NCI-H128 (cell line): Measurements from ENCODE around the gene CCND1.

ENCODE experiments used
- DNase-seq: peaks from one replicate; lab custom pipeline; 2025; ENCODE audit not compliant: unreplicated experiment; lab: John Stamatoyannopoulos, UW

The CCND1 gene

DNA sequence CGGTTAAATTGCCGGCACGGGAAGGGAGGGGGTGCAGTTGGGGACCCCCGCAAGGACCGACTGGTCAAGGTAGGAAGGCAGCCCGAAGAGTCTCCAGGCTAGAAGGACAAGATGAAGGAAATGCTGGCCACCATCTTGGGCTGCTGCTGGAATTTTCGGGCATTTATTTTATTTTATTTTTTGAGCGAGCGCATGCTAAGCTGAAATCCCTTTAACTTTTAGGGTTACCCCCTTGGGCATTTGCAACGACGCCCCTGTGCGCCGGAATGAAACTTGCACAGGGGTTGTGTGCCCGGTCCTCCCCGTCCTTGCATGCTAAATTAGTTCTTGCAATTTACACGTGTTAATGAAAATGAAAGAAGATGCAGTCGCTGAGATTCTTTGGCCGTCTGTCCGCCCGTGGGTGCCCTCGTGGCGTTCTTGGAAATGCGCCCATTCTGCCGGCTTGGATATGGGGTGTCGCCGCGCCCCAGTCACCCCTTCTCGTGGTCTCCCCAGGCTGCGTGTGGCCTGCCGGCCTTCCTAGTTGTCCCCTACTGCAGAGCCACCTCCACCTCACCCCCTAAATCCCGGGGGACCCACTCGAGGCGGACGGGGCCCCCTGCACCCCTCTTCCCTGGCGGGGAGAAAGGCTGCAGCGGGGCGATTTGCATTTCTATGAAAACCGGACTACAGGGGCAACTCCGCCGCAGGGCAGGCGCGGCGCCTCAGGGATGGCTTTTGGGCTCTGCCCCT lies 529 bp upstream of the CCND1 start:
- DNase-seq, result no peak

DNA sequence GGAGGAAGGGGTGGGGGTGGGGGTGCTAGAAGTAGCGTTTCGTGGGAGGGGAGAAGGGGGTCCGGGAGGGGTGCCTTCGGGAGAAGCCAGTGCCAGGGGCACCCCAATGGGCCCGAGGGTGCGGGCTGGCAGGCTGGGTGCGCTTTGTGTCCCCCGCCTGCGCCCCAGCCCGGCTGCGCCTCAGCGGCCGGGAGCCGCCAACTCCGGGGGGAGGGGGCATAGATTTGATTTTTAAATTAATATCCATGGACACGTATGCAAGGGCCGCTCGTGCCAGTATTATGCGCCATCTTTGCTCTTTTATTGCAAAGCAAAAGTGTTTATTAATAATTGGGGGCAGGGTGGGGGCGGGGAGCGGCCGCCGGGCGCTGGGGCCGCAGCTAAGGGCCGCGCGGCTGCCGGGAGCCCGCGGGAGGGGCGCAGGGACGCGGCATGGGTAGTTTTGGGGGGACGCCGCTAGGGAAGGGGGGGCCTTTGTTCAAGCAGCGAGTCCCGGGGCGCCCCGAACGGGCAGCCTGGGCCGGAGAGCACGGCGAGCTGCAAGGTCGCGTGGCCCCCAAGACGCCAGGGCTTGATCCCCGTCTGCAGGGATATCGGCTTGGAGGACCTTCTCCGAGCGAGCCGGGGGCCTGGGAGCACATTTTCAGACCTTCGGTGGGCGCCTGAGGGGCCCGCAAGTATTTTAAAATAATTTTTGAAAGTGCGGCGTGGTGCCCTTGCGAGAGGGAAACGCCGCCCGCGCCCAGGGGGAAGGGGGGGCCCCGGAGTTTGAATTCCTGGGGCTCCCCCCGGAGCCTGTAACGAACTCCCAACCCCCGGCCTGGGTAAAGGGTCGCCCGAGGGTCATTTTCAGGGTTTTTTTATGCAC lies 959 bp downstream of the CCND1 start:
- DNase-seq, result no peak

DNA sequence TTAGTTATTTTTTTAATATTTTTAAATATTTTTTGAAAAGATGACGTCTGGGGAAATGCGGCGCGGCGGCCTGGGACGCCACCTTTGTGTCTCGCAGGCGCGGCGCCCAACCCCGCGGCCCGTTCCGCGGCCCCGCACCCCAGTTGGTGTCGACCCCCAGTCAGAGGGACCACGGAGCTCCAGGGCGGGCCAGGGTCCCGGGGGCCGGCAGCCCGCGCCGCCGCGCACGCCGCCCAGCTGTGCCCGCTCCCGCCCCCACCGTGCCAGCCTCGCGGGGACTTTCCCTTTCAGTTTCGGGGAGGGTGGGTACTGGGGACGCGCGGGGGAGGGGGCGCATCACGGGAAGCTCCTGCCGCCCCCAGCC lies 1.6 kb downstream of the CCND1 start:
- no peak for DNase-seq

DNA sequence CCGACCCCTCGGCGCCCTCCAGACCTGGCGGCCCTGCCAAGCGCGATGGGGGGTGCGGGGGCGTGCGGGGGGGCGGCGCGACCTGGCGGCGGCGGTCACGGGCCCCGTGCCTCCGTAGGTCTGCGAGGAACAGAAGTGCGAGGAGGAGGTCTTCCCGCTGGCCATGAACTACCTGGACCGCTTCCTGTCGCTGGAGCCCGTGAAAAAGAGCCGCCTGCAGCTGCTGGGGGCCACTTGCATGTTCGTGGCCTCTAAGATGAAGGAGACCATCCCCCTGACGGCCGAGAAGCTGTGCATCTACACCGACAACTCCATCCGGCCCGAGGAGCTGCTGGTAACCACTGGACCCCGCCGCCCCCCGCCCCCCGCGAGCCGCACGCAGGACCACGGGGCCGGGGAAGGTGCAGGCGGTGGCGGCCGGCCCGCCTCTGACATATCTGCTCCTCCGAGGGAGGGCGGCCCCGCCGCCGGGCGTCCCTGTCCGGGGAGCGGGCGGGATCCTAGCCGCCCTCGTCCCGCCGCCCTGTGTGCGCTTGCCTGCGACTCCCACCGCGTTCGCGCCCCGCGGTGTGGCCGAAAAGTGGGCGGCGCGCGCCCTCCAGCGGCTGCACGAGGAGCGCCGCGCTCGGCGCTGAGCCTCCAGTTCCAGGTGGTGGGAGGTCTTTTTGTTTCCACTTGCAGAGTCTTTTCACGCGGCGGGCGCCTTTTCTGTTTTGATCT lies 2.1 kb downstream of the CCND1 start:
- peak; percentile 19 for DNase-seq

DNA sequence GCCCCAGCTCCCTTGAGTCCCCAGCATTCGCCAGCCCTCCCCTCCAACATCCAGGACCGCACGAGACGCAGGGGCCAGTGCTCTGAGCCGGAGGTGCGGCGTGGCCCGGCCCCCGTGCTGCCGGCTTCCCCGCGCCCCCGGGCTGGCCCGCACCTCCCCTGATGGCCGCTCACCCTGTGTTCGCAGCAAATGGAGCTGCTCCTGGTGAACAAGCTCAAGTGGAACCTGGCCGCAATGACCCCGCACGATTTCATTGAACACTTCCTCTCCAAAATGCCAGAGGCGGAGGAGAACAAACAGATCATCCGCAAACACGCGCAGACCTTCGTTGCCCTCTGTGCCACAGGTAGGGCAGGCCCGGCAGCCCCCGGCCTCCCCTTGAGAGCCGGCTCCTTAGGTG lies 2.7 kb downstream of the CCND1 start:
- no peak for DNase-seq

DNA sequence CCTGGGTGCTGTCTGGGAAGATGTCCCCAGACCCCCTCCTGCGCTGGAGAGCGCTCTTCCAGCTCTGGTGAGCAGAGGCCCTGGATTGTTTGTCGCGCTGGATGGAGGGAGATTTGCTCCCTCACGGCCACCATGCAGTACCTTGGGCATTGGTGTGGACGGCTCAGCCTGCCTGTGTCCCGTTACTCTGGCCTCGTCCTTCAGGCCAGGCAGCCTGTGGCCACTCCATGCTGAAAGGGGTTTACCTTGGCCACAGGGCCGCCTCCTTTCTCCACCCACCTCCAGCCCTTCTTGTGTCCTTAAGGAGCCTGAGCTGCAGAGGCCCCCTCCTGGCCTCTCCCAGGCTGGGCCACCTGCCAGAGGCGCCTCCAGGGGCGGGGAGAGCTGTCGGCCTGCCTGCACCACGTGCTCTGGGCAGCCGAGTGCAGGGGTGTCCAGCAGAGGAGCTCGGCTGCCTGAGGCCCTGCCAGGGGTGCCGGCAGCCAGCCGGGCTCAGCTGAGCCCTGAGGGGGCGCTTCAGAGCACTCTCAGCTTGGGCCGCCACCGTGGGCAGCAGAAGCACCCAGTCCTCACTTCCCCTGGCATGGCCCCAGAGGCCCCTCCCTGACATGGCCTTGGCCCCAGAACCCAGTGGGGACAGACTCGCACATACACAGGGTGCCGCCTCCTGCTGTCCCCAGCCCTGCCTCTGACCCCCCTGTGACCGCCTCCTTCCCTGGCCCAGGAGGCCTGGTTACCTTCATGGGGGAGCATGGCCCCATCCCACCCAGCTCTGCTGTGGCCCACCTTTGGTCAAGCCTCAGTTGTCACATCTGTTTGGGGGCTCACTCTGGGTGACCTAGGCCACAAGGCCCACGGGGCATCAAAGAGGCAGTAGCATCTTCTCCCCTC lies 3.4 kb downstream of the CCND1 start:
- DNase-seq, result no peak

DNA sequence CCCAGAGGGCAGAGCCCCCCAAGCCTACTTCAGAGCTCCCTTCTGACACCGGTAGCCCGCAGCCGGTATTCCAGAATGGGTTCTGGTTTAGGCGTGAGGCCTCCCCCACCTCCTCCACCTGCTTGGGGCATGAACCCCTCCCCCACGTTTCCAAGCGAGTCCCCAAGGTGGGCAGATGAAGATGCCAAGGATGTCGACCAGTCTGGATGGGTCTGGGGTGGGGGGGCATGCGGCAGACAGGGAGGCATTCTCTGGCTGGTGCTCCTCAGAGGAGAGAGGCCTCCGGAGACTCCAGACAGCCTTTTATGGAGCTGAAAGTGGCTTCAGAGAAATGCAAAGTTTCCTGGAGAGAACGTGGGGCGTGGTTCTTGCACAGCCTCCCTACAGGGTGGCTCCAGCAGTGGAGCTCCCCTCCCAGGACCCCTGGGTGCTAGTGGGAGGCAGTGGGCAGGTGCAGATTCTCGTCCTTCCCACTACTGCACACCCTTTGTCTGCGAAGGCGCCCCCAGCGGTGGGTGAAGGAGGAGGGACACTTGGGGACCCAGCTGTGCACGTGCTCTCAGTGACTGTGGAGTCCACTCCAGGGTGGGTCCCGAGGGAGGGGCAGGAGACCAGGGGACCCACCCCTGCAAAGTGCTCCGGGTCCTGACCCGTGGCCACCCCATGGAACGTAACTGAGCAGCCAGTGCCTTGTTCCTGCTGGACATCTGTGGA lies 4.2 kb downstream of the CCND1 start:
- no peak for DNase-seq

DNA sequence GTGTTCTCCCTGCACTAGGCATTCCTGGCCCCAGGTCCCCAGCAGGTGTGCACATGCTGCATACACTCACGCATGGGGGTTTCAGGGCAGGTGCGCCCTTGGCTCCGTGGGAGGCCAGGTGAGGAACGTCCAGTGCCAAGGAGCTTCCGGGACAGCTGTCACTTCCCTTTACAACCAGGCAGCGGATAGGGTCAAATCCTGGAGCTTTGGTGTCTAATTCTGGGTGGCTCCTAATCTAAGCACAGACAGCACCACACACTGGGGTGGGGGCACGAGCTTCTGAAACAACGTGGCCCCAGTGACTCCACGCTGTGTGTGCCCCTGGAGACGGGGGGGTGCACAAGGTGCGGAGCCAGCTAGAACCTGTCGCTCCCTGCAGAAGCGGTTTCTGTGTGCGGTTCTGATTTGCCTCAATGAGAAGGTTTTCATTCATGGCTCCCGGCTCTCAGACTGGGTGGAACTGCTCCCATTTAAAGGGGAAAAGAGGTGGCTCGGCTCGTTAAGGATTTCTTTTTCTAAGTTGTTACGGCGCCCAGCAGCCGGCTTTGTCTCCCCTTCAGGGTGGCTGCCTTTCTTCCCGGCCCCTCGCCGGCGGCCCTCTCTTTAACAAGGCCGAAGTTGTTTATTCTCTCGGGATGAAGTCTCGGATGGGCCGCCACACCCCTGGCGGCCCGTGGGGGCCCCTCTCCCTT lies 5.0 kb downstream of the CCND1 start:
- DNase-seq, result no peak

DNA sequence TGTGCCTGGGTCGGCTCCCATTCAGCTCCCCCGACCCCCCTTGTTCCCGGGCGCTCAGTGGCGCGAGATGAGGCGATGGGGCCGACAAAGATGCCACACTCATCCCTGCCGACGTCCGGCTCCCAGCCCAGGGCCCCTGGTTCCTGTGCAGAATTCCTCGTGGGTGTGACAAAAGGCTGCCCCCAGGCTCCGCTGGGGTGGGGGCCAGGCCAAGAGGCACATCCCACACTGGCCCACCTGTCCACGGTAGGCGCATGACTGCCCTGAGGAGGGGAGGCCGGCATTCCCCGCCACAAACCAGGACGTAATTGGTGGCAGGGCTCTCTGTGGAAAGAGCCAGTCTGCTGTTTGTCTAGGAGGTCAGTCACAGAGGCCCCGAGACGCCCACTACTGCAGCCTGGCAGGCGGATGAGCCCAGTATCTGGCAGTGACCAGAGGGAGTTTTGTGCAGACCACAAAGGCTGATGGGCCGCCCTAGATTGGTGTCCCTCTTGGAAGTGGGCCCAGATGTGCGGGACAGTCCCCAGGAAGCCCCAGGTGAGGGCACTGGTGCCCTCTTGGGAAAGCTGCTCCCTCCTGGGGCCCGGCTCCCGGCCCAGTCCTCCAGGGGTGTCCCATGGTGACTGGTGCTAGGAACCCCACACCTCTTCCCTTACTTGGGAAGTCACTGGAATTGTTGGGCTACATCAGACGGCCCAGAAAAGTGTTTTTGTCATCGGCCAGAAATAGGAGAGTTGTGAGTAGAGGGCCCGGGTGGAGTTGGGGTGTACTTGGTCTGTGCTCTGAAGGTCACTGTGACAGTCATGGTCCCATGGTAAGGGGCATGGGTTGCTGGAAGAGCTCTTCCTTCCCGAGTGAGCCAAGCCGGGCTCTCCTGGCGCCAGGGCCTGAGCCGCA lies 5.8 kb downstream of the CCND1 start:
- no peak for DNase-seq

DNA sequence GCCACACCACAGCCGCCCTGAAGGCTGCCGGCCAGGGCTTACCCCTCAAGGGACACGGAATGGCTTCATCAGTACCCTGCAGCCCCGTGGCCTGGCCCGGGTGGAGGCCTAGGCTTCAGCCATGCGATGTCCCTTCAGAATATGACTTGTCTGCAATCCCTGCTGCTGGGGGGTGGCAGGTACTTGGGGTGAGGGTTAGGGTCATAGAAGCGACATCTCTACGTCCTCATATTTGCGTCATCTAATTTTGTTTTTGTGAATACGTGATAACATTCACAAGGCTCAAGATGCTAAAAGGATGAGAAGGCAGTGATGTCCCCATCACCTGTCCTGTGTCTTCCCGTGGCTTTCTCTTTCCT lies 6.4 kb downstream of the CCND1 start:
- no peak for DNase-seq

DNA sequence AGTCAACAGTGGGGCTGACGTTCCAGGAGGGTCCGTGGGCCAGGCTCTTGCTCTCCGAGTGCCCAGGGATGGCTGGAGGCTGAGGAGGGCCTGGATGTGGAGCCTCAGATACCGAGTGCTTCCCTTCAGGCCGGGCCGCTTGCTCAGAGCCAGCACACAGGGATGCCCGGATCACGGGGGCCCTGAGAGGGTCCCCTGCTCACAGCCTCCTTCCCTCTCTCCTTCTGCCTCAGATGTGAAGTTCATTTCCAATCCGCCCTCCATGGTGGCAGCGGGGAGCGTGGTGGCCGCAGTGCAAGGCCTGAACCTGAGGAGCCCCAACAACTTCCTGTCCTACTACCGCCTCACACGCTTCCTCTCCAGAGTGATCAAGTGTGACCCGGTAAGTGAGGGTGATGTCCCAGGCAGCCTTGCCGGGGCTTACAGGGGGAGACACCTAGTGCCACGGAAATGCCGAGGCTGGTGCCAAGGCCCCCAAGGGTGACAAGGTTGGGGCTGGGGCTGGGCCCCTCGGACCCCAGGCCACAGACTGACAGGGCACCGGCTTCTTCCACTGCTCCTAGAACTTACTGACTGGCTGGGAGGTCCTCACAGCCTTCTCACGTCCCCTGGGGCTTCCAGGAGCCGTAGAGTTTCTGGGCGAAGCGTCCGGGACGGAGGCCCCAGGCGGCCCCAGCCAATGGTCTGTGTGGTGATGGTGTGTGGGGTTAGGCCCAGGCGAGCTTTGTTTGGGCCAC lies 7.0 kb downstream of the CCND1 start:
- DNase-seq, result no peak

DNA sequence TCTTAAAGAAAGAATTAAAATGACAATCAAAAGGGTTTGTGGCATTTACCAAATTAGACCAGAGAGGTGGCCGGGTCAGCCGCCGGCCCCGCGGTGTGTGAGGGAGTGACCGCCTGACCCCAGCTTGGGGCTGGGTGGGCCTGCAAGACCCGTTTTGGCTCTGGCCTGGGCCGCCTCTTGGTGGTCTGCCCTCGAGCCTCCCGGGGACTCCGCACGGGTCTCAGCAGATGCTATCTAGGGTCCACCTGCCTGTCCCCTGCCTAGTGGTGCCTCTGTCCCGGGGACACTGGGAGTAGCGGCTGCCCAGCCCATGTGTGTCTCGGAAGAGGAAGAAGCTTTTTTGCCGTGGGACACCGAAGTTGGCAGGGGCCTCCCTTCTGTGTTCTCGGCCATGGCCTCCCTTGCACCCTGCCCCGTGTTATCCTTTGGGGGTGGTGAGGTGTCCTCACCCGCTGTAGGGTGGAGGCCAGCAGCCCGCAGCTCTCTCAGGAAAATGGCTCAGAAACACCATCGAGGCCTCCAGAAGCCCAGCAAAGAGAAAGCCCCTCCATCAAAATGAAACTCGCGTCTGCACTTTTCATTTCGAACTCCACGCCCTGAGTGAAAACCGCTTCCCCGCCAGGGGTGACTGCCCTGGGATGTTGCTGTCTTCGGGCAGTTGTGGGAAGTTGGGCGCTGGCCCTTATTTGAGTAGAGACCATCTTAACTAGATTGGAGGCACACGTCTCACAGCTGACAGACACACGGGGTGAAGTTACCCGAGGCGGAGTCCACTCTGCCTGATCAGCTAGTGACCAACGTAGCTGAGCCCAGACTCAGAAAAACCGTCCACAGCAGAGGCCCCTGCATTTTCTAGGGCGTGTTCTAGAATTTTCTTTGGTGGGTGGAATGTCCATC lies 8.0 kb downstream of the CCND1 start:
- DNase-seq, result no peak

DNA sequence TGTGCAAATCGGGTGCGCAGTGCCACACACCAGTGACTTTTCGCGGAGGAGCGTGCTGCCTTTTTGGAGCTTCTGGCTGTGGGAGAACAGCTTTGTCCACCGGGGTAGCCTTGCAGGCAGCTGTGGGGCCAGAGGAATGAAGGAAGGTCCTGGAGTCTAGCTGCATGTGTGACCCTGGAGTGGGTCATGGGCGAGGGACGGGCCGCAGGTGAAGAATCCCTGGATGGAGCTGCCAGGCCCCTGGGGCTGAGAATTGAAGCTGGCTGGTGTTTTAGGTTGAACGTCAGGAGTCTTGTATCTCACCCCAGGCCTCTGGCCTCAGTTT lies 8.6 kb downstream of the CCND1 start:
- DNase-seq, result no peak

DNA sequence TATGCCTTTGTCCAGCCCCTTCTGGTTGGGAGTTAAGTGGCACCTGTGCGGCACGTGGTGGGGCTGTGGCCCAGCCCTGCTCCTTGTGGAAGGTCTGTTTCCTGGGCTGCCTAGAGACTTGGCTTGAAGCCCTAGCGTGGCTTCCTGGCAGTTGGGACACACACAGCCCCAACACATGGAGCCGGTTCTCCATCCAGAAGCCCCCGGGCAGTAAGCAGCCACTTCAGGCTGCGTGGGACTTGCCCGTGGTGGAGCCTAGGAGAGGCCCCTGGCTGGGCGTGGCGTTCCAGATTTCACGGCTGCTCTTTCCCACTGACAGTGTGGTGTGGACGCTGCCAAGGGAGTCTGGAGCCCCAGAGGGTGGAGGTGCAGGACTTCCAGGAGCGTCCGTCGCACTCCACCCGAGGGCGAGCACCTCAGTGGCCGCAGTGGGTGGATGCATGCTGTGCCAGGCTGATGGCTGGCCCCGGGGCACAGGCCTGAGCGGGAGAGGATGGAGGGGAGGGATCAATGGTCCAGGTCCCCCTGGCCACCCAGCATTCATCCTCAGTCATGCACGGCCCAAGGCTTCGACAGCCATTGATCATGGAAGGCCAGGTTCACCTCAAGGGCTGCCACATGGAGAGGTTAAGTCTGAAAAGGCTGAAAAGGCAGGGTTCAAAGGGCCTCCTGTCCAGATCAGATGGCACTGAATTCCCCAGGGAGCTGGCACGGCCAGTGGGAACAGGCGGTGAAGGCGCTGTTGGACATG lies 9.3 kb downstream of the CCND1 start:
- no peak for DNase-seq

DNA sequence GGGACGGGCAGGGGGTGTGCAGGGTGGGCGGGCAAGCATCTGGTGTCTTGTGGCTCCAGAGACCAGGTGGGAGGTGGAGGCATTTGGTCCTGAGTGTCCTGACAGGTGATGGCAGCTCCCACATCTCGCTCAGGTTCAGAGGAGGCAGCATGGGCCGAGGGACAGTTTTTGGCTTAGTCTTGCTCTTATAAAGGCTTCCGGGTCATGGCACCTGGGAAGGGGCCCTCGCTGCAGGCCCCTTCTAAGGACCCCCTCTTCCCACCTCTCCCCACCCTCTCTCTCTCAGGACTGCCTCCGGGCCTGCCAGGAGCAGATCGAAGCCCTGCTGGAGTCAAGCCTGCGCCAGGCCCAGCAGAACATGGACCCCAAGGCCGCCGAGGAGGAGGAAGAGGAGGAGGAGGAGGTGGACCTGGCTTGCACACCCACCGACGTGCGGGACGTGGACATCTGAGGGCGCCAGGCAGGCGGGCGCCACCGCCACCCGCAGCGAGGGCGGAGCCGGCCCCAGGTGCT lies 9.9 kb downstream of the CCND1 start:
- no peak for DNase-seq
